HG02870 (cell line): Measurements from ENCODE around the gene SYCN.

ENCODE experiments used
- ATAC-seq: cut with Tn5 transposase; IDR thresholded peaks from one replicate; pipeline ENCODE4 v1.9.1; 2021; ENCODE audit warnings: mild to moderate bottlenecking, moderate library complexity; ENCODE audit not compliant: unreplicated experiment

Gene SYCN

DNA sequence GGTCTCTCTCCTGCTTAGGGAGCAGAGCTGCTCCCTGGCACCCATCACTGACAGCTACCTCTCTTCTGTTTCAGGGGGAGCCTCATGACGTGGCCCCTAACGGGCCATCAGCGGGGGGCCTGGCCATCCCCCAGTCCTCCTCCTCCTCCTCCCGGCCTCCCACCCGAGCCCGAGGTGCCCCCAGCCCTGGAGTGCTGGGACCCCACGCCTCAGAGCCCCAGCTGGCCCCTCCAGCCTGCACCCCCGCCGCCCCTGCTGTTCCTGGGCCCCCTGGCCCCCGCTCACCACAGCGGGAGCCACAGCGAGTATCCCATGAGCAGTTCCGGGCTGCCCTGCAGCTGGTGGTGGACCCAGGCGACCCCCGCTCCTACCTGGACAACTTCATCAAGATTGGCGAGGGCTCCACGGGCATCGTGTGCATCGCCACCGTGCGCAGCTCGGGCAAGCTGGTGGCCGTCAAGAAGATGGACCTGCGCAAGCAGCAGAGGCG lies 30.5 kb downstream of the SYCN start:
- no peak for ATAC-seq

DNA sequence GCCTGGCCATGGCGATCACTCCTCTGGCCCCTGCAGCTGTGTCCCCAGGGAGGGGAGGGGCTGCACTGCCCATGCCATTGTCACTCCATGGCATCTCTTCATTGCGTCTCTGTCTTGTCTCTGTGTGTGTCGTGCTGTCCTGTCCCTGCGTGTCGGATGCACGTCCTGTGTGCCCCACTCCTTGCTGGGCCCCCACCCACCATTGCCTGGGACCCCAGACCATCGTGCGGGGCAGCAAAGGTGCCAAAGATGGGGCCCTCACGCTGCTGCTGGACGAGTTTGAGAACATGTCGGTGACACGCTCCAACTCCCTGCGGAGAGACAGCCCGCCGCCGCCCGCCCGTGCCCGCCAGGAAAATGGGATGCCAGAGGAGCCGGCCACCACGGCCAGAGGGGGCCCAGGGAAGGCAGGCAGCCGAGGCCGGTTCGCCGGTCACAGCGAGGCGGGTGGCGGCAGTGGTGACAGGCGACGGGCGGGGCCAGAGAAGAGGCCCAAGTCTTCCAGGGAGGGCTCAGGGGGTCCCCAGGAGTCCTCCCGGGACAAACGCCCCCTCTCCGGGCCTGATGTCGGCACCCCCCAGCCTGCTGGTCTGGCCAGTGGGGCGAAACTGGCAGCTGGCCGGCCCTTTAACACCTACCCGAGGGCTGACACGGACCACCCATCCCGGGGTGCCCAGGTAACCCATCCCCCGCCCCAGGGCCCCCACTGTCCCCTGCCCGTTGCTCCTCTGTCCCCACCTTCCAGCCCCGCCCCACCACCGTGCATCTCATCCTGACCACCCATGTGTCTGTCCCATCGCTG lies 31.2 kb downstream of the SYCN start:
- ATAC-seq: no peak

DNA sequence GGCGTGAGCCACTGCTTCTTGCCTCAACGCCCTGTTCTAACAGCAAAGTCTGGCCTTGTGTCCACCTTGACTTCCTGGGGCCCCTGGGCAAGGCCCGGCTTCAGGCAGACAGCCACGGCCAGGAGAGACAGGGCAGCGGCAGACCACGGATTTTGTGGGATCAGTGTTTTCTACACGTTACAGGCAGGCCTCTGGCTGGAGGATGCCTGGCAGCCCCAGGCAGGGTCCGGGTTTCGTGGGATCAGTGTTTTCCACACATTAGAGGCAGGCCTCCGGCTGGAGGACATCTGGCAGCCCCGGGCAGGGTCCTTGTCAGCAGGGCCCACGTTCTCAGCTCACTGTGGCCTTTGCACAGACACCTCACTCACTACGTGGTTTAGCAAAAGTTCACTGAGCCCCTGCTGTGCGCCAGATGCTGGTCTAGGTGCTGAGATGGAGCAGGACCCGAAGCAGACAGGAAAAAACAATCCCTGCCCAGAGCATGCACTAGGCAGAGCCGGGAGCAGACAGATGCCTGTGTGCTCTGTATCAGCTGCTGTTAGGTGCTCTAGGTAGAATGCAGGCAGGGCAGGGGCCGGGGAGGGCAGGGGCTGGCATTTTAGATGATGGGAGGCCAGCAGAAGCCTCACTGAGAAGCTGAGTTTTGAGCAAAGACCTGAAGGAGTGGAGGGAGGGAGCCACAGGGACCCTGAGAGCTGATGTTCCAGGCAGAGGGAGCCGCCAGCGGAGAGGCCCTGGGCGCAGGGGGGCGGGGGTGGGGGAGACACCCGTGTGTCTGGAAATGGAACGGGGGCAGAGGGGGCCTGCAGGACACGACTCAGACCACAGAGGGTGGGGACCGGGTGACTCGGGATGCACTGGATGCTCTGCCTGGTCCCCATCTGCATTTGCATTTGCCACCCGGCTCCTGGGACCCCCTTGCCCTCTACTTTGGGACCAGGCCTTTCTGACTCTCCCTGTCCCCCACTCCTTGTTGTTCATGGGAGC lies 32.3 kb downstream of the SYCN start:
- no peak for ATAC-seq

DNA sequence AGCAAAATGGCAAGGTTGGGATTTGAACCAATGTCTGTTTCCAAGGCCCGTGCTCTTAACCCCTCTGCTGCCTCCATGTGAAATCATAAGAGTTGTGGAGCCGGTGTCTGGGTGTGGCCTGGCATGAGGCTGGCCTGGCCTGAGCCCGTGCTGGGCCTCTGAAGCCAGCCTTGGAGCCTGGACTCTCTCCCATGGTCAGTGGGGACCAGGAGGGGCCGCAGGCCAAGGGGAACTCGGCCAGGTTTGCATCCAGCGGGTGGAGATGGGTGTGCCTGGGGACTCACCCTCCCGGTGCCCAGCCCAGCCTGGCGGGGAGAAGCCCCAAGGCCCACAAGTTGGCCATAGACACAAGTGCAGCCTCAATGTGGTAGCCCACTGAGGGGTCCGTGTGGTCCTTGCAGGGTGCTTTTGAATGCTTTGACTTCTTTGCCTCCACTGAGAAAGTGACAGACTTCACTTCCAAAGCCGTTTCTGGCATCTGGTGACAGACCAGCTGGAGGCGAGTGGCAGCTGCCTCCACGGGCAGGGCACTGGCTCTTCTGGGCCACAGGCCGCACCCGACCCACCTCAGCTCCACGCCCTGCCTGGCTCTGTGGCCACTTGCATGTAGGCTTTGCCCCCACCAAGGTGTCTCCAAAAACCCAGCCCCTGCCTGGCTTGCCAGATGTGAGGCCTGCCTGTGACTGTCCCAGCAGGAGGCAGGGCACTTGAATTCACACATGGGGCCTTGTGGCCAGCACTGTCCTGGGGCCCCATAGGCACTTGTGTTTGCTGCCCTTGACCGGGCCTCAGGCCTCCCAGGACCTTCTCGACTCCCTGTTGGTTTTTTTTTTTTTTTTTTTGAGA lies 33.5 kb downstream of the SYCN start:
- no peak for ATAC-seq

DNA sequence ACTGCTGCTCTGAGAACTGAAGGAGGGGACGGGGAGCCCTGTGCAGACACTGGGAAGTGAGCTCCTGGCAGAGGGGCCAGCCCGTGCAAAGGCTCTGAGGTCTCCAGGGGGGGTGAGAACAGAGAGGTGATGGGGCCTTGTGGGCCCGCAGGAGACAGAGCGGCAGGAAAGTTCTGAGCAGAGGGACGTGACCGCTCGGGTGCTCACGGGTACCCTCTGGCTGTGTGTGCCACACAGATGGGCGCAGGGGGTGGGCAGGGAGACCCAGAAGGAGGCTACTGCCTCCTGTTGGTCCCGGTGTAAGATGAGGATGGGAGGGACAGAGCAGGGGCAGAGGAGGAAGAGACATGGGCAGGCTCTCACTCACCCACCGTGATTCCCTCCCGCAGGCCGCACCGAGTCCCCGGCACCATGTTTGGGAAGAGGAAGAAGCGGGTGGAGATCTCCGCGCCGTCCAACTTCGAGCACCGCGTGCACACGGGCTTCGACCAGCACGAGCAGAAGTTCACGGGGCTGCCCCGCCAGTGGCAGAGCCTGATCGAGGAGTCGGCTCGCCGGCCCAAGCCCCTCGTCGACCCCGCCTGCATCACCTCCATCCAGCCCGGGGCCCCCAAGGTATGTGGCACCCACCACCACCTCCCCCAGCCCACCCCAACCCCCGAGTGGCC lies 34.8 kb downstream of the SYCN start:
- ATAC-seq: no peak

DNA sequence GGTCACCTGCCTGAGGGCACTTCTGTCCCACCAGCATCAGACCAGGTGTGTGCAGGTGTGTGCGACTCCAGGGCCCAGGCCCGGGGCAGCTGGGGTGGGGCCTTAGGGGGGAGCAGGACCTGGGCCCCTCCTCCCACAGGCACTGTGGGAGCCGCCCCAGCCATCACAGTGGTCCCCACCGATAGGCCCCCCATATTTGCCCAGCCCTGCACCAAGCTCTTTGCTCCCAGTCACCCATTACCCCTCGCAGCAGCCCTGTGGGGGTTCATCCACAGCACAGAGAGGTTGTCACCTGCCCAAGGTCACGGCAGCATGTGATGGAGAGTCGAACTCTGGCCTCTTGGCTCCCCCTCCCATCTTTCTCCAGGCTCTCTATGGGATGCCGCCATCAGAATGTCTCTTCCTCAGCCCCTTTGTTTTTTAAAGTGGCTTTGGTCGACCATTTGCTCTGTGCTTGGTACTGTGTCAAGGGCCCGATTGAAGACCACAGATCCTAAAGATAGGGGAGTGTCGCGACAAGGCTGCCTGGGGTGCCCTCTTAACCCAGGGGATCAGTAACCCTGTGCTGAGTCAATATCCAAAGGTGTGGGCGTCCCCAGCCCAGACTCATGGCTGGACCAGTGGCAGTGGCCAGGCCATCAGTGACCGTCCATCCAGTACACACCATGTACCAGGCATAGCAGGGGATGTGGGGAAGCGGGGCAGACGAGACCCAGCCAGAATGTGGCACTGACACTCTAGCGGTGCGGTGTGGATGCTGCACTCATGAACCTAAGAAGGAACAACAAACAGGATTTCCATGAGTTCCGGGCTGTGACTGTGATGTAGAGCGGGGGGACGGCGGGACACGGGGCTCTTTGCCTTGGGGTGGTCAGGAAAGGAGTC lies 35.6 kb downstream of the SYCN start:
- ATAC-seq: no peak

DNA sequence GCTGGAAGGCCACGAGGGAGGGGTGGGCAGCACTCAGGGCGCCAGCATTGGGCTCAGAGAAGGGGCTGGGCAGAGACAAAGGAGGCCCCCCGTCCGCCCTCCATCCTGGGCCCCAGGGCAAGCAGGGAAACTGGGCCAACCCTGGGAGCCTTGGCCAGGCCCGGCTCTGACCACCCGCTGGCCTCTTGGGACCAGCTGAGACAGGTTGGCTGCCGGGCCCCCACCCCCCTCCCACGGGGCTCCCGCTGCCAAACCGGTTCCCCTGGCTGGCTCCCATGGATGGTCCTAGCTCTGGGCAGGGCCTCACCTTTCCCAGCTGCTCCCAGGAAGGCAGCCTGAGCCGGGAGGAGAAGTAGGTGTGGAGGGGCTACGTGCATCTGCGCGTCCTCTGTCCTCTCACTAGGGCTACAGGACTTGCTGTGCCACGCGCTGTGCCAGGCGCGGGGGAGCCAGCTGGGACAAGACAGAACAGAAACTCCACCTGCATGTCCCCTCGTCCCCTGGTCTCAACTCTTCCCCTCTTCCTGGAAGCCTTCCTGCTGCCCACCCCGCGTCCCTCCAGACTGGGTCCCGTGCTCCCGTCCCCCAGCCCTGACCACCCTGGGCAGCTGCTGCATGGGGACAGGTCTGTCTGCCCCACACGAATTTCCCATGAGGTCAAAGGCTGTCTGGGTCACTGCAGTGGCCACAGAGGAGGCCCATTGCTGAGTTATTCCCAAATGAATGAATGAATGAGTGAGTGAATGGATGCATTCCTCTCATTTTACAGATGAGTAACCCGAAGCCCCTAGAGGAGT lies 36.4 kb downstream of the SYCN start:
- ATAC-seq: no peak

DNA sequence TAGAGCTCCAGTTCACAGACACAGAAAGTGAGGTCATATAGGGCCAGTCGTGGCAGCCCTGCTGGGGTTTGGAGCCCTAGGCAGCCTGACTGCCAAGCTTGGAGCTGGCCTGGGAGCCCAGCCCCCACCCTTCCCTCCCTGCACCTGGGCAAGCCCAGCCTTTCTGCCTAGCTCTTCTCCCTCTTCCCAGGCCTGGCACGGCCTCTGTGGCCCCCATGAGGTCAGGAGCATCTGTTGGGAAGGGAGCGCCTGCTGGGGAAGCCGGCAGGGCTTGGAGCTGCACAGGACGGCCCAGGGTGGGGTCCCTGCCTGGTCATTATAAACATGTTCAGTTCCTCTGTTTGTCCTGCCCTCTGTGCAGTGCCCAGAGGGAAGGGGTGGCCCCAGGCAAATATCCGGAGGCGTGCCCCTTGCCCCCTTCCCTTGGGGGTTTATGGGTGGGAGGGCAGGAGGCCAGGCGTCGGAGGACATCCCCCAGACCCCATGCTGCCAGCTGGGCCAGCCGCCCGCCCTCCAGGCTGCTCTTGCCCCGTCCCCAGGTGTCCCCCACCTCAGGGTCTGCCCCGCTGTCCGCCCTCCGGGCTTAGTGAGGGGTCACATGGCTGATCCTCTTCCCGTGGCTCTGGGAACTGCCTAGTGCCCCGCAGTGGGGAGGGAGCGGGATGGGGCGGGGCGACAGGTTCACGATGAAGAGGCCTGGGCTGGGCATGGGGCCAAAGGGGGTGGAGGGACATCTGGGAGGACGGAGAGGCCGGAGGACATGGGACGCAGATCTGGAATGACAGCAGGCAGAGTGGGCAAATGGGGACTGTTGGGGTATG lies 37.3 kb downstream of the SYCN start:
- no peak for ATAC-seq

DNA sequence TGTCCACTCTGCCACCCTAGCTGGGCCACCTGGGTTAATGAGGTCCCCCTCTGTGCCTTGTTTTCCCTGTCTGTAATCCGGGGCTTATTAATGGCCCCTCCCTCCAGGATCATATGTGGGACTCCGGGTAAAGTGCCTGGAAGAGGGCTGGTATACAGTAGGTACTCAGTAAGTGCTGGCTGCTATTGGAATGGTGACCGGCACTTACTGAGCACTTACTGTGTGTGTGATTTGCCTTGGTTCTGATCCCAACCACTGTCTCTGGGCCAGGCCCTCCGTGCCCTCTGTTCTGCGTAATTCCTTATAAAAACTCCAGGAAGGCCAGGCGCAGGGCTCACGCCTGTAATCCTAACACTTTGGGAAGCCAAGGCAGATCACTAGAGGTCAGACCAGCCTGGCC lies 38.2 kb downstream of the SYCN start:
- no peak for ATAC-seq

DNA sequence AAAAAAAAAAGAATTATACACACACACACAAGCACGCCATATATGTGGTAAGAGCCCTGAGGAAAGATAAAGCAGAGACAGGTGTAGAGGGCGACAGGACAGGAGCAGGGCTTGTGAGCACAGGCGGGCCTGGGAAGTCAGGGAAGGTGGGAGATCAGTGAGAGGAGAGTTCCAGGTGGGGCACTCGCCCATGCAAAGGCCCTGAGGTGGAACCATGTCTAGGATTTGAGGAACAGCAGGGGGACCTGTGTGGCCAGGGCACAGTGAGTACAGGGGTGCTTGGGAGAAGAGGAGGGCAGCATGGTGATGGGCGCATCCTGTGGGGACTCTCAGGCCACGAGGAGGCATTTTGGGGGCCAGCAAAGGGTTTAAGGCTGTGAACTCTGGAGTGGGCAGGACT lies 39.8 kb downstream of the SYCN start:
- no peak for ATAC-seq

DNA sequence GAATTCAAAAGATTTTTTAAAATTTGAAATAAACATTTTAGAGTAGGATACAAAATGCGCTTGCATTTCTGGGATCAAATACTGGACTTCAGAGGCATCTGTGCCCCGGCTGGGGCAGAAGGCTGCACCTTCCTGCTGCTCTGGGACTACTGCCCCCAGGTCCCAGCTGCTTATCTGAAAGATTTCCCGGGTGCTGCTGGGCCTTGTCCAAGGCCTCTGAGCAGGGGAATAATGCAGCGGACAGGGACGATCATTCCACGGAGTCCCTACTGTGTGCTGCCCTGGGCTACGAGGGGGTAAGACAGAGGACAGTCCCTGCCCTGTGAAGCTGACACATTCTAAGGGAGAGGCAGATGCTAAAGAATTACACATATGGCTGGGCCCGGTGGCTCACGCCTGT lies 40.4 kb downstream of the SYCN start:
- no peak for ATAC-seq

DNA sequence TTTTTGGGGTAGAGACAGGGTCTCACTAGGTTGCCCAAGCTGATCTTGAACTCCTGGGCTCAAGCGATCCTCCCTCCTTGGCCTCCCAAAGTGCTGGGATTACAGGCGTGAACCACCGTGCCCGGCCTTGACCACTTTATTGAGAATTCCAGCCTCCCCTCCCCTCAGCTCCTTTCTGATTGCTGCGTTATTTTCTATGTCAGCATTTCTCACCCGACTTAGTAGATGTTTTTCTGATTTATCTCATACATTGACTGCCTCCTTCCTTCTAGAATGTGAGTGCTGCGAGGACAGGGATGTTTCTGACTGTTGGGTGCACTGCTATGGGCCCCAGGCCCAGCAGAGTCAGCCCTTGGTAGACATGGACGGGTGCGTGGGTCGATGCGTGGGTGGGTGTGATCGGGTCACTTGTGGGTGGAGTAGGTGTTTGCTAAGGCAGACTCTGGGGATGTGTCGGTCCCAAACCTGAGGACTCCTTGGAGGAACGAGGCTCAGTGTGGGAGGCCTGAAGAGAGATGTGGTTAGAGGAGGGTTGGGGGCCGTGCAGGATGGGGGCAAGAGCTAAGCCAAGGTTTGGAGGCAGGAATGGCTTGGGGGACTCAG lies 41.5 kb downstream of the SYCN start:
- ATAC-seq: no peak

DNA sequence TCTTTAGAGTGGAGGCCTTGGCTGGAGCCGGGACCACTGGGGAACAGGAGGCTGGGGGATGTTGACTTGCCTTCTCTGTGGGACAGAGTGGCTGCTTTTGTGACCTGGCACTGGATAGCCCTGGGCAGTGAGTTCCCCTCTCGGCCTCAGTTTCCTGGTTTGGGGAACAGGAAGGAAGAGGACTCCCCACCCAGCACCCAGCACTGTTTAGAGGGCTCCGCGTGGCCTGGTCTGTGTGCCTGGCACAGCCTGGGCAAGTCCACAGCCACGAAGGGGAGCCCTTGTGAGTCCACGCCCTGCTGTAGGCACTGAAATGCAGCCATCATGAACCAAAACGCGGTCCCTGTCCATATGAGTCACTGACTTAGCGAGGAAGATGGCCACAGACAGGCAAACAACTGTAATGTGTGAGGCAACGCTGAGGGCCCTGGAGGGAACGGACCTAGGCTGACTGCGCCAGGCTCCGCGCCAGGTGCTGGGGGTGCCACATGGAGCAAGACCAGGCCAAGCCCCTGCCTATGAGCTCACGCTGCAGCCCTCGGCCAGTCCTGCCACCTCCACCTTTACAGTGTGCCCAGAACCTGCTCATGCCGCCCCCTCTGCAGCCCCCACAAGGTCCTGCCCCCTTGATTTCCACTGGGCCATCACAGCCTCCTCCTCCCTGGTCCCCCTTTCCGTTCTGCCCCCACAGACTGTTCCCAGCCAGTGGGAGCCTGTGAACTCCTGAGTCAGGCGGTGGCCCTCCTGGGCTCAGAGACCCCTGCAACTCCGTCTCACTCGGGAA lies 43.0 kb downstream of the SYCN start:
- no peak for ATAC-seq

DNA sequence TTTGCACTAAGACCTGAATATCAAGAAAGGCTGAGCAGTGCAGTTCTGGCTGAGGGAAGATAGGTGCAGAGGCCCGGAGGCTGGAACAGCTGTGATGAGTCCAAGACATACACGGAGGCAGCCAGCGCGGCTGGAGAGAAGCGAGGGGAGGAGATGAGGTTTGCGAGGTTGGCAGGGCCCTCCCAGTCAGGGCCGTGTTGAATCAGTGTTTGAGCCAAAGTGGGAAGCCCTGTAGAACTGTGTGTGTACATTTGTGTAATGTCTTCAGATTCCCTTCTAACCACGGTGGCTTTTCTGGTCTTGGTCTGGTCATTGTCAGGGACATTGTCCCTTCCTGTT lies 43.6 kb downstream of the SYCN start:
- no peak for ATAC-seq

DNA sequence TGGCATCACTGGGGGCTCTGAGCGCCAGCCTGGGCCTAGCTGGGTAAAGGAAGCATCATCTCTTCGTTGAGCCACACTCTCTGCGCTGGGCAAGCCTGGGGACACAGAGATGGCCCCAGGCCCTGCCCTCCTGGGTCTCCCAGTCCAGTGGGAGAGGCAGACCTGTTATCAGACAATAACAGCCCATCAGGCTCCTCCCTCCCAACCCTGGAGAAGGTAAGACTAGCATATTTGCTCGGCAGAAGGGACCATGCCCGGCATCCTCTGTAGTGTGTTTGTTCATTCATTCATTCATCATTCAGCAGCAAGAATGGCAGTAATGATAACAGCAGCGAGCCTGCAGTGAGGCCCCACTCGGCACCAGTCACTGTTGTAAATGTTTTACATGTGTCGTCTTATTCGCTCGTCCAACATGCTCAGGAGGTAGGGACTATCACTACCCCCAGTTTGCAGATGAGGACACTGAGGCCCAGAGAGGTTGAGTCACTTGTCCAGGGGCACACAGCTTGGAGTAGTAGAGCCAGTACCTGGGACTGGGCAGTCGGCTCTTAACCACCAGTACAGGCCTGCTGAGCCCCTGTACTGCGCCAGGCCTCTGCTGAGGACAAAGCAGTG lies 45.3 kb downstream of the SYCN start:
- no peak for ATAC-seq

DNA sequence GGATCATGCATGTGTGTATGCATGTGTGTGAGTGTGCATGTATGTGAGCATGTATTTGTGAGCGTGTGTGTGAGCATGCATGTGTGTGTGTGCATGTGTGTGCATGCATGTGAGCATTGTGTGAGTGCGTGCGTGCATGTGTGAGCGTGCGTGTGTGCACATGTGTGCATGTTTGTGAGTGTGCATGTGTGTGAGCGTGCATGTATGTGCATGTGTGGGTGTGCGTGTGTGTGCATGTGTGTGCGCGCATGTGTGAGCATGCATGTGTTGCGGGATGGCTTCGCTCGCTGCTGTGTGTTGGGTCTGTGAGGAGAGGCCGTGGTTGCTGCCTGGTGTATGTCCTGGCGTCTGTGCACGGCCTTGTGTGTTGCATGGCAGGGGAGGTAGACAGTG lies 46.1 kb downstream of the SYCN start:
- ATAC-seq: no peak
